ENCODE measurements around the gene EPC1. TPM values are rescaled to one million over a fixed set of nuclear protein-coding genes. Genes with fewer than 3 reads are reported as not detected.
"Not testable (repeated sequence)": the region's sequence is repeated elsewhere in the genome, so short reads cannot be mapped to it uniquely, and the experiment has no call there.

EPC1 gene
- total RNA-seq, 1 donor from 2014 or later, result 51.0 TPM

DNA sequence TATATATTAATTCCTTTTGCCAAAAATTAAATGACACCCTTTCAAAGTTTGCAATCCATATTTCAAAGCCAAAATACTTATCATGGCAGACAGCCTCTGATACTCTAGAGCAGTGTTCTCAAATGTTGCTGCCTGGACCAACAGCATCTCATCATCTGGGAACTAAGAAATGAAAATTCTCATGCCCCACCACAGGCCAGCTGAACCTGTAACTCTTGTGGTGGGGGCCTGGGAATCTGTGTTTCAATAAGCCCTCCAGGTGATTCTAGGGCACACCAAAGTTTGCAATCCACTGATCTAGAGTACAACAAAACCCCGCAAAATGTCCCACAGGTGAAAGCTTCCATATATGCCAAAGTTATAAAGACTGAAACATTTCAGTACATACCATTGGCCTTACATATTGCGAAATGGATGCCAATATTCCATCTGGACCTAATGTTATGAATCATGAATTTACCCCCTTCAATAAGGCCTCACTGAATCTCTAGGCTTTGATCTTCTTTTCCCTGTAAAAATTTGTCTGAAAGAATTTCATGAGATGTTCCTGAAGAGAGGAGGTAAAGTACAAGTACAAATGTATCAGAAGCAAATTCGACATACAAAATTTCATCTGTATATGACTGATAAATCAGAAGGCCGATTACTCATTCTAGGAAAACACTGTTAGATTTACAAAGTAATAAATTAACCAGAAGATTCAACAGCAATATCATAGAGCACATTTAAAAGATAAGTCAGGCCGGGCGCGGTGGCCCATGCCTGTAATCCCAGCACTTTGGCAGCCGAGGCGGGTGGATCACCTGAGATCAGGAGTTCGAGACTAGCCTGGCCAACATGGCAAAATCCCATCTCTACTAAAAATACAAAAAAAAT, 25.3 kb upstream of the EPC1 start:
- no peaks in the 10 kb centered on the region for H3K27me3 Mint-ChIP-seq (ENCODE audit: unreplicated experiment)
- no peaks in the 10 kb centered on the region for H3K4me1 Mint-ChIP-seq (ENCODE audit: low read depth, unreplicated experiment)

DNA sequence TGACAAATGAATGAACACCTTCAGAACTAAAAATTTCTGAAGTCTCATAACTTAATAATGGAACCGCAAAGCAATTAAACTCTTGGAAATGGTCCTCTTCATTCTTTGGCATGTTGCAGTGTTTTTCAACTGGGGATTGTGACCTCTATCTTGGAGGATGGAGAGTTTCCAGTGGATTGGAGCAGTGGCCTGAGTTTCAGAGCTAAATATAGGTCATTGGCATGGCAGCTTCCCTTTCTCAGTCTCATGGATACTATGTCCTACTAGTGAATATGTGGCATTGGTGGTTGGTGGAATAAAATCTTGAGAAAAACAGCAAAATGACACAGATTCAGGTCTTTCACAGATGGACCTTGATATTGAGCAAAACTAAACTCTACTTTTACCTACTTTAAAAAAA, 24.1 kb upstream of the EPC1 start:
- H3K4me3 Mint-ChIP-seq (ENCODE audit: unreplicated experiment), result no peak overlapping the region
- no peak overlapping the region for H3K27ac Mint-ChIP-seq (ENCODE audit: unreplicated experiment)
- no peaks in the 10 kb centered on the region for H3K27me3 Mint-ChIP-seq (ENCODE audit: unreplicated experiment)
- H3K4me1 Mint-ChIP-seq (ENCODE audit: low read depth, unreplicated experiment), result no peaks in the 10 kb centered on the region
- H3K9me3 Mint-ChIP-seq (ENCODE audit: unreplicated experiment), result peaks cover 2% of the 10 kb centered on the region
- peaks cover 4% of the 10 kb centered on the region for H3K36me3 Mint-ChIP-seq (ENCODE audit: unreplicated experiment)
- no peak for TF ChIP-seq CTCF (IDR thresholded peaks at IDR 0.05; ENCODE audit: partially characterized antibody, unreplicated experiment)
- DNase-seq, result no peak

More for the DNA sequence above, 25.3 kb upstream of the EPC1 start:
- TF ChIP-seq CTCF (IDR thresholded peaks at IDR 0.05; ENCODE audit: partially characterized antibody, unreplicated experiment), result no peak
- Mint-ChIP-seq H3K9me3 (ENCODE audit: unreplicated experiment) (peaks cover 2% of the 10 kb centered on the region), H3K27ac (ENCODE audit: unreplicated experiment) (no peak overlapping the region), H3K4me3 (ENCODE audit: unreplicated experiment) (no peak overlapping the region), H3K36me3 (ENCODE audit: unreplicated experiment) (peaks cover 4% of the 10 kb centered on the region)
- no peak for DNase-seq

DNA sequence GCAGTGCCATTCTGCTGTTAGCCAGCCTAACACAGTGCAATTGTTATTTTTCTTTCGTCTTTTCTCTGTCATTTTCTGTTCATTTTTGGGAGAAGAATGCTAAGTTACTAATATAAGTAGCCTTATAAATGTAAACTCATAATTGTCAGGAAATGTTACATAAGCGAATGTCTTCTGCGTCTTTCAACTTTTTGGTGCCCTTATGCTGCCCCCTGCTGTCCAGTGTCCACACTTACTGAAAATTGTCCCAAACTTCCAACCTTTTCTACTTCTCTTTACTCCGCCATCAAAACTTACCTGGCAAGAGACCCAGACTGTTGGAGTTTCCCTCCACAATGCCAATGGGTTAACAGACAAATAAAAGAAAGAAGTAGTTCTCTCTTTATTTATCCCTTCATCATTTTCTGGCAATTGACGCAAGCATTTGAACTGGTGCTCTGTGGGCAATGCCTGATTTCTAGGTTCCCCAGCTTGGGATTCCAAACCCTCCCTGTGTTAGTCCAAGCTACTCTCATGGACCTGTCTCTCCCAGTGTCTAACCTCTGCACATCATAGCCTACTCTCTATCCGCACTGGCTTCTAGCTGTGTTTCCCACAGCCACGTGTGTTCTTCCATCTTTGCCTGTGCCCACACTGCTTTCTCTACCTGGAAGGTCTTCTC, 21.0 kb upstream of the EPC1 start:
- peak; percentile 85 for TF ChIP-seq CTCF (IDR thresholded peaks at IDR 0.05; ENCODE audit: partially characterized antibody, unreplicated experiment)
- H3K9me3 Mint-ChIP-seq (ENCODE audit: unreplicated experiment), result peaks cover 4% of the 10 kb centered on the region
- no peak overlapping the region for H3K27ac Mint-ChIP-seq (ENCODE audit: unreplicated experiment)
- peak; percentile 67 for DNase-seq
- no peaks in the 10 kb centered on the region for H3K4me1 Mint-ChIP-seq (ENCODE audit: low read depth, unreplicated experiment)
- H3K27me3 Mint-ChIP-seq (ENCODE audit: unreplicated experiment), result no peaks in the 10 kb centered on the region
- H3K36me3 Mint-ChIP-seq (ENCODE audit: unreplicated experiment), result no peaks in the 10 kb centered on the region
- H3K4me3 Mint-ChIP-seq (ENCODE audit: unreplicated experiment), result peak overlapping the region; percentile 12

DNA sequence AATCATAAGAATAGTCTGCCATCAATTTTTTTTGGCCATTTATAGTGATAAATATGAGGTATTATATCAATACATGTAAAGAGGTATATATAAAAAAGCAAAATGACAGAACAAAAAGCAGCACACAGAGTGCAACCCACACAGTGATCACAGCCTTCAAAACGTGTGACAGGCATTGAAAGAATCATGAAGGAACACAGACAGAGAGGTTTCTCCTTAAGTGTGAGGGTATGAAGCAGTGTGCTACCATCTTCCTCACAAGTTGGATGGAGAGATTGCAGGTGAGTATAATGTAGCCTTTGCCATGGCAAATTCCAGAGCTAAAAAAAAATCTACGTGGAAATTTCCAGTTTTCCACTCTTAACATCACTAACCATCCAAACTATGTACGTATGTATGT, 19.6 kb upstream of the EPC1 start:
- Mint-ChIP-seq H3K4me1 (ENCODE audit: low read depth, unreplicated experiment) (peaks cover 4% of the 10 kb centered on the region), H3K36me3 (ENCODE audit: unreplicated experiment) (no peaks in the 10 kb centered on the region), H3K9me3 (ENCODE audit: unreplicated experiment) (peaks cover 4% of the 10 kb centered on the region), H3K27ac (ENCODE audit: unreplicated experiment) (no peak overlapping the region), H3K4me3 (ENCODE audit: unreplicated experiment) (no peak overlapping the region), H3K27me3 (ENCODE audit: unreplicated experiment) (peaks cover 1% of the 10 kb centered on the region)
- TF ChIP-seq CTCF (IDR thresholded peaks at IDR 0.05; ENCODE audit: partially characterized antibody, unreplicated experiment), result no peak
- no peak for DNase-seq

GRCh38 chr10:32366111-32366510, 19.2 kb upstream of the EPC1 start:
- Mint-ChIP-seq H3K36me3 (ENCODE audit: unreplicated experiment) (no peaks in the 10 kb centered on the region), H3K4me3 (ENCODE audit: unreplicated experiment) (no peak overlapping the region), H3K4me1 (ENCODE audit: low read depth, unreplicated experiment) (peaks cover 6% of the 10 kb centered on the region), H3K27me3 (ENCODE audit: unreplicated experiment) (peaks cover 3% of the 10 kb centered on the region), H3K9me3 (ENCODE audit: unreplicated experiment) (peaks cover 4% of the 10 kb centered on the region), H3K27ac (ENCODE audit: unreplicated experiment) (no peak overlapping the region)
- DNase-seq, result no peak
- no peak for TF ChIP-seq CTCF (IDR thresholded peaks at IDR 0.05; ENCODE audit: partially characterized antibody, unreplicated experiment)

DNA sequence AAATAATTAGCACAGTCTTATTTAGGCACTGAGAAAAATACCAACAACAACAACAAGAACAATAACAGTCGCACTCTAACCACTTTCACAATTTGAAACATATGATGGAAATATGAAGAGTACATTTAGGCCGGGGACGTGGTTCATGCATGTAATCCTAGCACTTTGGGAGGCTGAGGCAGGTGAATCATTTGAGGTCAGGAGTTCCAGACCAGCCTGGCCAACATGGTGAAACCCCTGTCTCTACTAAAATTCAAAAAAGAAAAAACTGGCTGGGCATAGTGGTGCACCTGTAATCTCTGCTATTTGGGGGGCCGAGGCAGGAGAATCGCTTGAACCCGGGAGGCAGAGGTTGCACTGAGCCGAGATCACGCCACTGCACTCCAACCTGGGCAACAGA, 18.4 kb upstream of the EPC1 start:
- DNase-seq; H3K27ac Mint-ChIP-seq (ENCODE audit: unreplicated experiment); H3K36me3 Mint-ChIP-seq (ENCODE audit: unreplicated experiment); H3K4me3 Mint-ChIP-seq (ENCODE audit: unreplicated experiment); H3K27me3 Mint-ChIP-seq (ENCODE audit: unreplicated experiment); H3K4me1 Mint-ChIP-seq (ENCODE audit: low read depth, unreplicated experiment); H3K9me3 Mint-ChIP-seq (ENCODE audit: unreplicated experiment): not testable (repeated sequence)
